Chondrocyte (in vitro differentiated cells): ENCODE measurements around the gene ADARB1. TPM values are rescaled to one million over a fixed set of nuclear protein-coding genes. Genes with fewer than 3 reads are reported as not detected.

ENCODE experiments used
- DNase-seq: peaks from one replicate; pipeline ENCODE4 v3.0.0; 2021; ENCODE audit warnings: mixed read lengths, low spot score
- H3K27ac Mint-ChIP-seq: one replicate; pipeline ENCODE4 v1.8.0; 2021; ENCODE audit warnings: mild to moderate bottlenecking, moderate library complexity, mixed read lengths; ENCODE audit not compliant: unreplicated experiment
- H3K27me3 Mint-ChIP-seq: 2 replicates; pipeline ENCODE4 v1.8.0; 2021; ENCODE audit warnings: low read depth, mixed read lengths
- H3K36me3 Mint-ChIP-seq: 2 replicates; pipeline ENCODE4 v1.8.0; 2021; ENCODE audit warnings: low read depth, mixed read lengths
- H3K4me1 Mint-ChIP-seq: 2 replicates; pipeline ENCODE4 v1.8.0; 2021; ENCODE audit warnings: low read depth, mild to moderate bottlenecking, mixed read lengths
- H3K4me3 Mint-ChIP-seq: one replicate; pipeline ENCODE4 v1.8.0; 2021; ENCODE audit warnings: mild to moderate bottlenecking, moderate library complexity, mixed read lengths; ENCODE audit not compliant: unreplicated experiment
- H3K9me3 Mint-ChIP-seq: 2 replicates; pipeline ENCODE4 v1.8.0; 2021; ENCODE audit warnings: low read depth, mixed read lengths
- CTCF ChIP-seq: fragments of 200-600 bp; sonication (generic); IDR thresholded peaks from 2 replicates; pipeline ENCODE4 v1.5.0; 2021; ENCODE audit warnings: antibody characterized with exemption, mild to moderate bottlenecking, moderate library complexity
- total RNA-seq: library from RNA; stranded (reverse); gene quantifications from 3 replicates; pipeline ENCODE4 v1.2.1, GENCODE V29; 2021

Gene ADARB1
- total RNA-seq, 1 donor from 2014 or later: 92.8 TPM

DNA sequence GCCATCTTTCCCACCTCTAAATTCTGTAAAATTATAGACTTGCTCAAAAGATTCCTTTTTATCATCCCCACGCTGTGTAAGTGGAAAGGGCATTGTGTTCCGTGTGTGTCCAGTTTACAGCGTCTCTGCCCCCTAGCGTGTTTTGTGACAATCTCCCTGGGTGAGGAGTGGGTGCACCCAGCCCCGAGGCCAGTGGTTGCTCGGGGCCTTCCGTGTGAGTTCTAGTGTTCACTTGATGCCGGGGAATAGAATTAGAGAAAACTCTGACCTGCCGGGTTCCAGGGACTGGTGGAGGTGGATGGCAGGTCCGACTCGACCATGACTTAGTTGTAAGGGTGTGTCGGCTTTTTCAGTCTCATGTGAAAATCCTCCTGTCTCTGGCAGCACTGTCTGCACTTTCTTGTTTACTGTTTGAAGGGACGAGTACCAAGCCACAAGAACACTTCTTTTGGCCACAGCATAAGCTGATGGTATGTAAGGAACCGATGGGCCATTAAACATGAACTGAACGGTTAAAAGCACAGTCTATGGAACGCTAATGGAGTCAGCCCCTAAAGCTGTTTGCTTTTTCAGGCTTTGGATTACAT is 151.5 kb downstream of the ADARB1 start:
- no peak overlapping the region for H3K4me3 Mint-ChIP-seq
- H3K4me1 Mint-ChIP-seq: peaks cover 32% of the 10 kb centered on the region
- no peaks in the 10 kb centered on the region for H3K9me3 Mint-ChIP-seq
- DNase-seq: no peak
- H3K36me3 Mint-ChIP-seq: peaks cover 15% of the 10 kb centered on the region
- H3K27ac Mint-ChIP-seq: no peak overlapping the region
- H3K27me3 Mint-ChIP-seq: no peaks in the 10 kb centered on the region
- no peak for TF ChIP-seq CTCF

DNA sequence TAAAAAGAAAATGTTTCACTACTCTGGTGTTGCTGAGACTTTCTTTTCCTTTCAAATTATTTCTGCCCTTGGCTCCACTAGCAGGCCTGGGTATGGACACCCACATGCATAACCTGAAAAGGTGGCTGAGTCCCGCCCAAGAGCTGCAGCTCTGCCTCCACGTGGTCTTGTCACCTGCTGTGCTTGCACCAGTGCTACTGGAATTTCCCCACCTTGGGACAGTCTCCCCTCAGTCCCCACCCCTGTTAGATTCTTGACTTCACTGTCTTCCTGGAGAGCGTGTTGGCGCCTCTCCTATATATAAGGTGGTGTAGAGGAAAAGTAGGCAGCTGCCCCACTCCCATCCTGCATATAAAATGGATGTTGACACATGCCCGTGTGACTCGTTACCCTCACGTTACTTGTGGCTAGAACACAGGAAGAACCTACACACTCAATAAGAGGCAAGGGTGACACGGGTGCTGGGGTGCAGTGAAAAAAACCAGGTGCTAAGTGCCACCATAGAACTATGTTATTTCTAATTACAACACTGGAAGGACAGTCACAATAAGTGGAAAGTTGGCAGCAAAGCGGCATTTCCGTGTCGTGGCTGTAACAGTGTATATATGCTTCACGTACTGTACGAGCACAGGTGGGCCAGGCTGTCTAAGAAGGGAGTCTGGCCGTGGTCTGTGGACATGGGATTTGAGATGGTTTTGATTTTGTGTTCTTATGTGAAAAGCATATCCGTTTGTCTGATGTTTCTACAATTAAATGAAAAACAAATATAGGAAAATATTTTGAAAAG is 152.4 kb downstream of the ADARB1 start:
- no peak for TF ChIP-seq CTCF
- H3K27me3 Mint-ChIP-seq: no peaks in the 10 kb centered on the region
- no peak overlapping the region for H3K27ac Mint-ChIP-seq
- H3K36me3 Mint-ChIP-seq: peaks cover 9% of the 10 kb centered on the region
- peaks cover 32% of the 10 kb centered on the region for H3K4me1 Mint-ChIP-seq
- no peak overlapping the region for H3K4me3 Mint-ChIP-seq
- DNase-seq: peak; percentile 63
- no peaks in the 10 kb centered on the region for H3K9me3 Mint-ChIP-seq

DNA sequence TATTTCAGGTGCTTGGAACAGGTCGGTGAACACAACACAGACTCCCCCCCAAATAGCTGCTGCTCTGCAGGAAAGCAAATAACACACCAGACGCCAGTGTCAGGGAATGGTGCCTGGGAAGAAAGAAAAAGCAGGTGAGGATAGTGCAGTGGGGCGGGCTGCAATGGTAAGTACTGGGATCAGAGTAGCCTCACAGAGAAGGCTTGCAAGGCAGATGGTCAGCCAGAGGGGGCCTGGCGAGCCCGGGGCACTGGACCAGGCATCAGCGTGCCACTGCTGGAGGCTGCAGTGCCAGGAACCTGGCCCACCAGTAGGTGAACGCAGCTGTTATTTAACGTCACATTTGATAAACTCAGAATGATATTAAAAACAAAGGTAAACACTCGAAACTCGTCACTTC is 153.4 kb downstream of the ADARB1 start:
- DNase-seq: peak; percentile 59
- Mint-ChIP-seq H3K27ac (peak overlapping the region; percentile 79), H3K36me3 (peaks cover 5% of the 10 kb centered on the region), H3K9me3 (no peaks in the 10 kb centered on the region), H3K4me3 (no peak overlapping the region), H3K4me1 (peaks cover 32% of the 10 kb centered on the region), H3K27me3 (no peaks in the 10 kb centered on the region)
- peak; percentile 36 for TF ChIP-seq CTCF

DNA sequence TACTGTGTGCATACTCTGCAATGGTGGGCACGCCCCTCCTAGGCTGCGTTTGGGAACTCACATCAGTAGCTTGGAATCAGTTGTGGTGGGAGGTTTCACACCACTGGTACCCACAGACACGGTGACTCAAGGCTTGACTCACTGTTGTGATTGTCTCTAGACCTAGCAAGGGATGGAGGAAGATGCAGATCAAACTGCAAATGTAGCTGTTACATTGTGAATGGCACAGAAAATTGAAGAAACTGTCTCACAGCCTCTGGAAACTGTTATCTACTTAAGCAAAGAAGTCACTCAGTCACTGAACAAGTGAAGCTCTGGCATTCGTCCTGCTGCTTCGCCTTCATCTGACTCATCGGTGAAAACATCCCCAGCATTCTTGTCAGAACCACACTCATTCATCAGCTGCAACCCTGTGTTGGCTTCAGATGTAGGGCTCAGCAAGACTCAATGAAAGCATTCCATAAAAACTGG is 153.8 kb downstream of the ADARB1 start:
- H3K4me3 Mint-ChIP-seq: no peak overlapping the region
- H3K36me3 Mint-ChIP-seq: peaks cover 5% of the 10 kb centered on the region
- H3K27ac Mint-ChIP-seq: peak overlapping the region; percentile 79
- peaks cover 32% of the 10 kb centered on the region for H3K4me1 Mint-ChIP-seq
- H3K27me3 Mint-ChIP-seq: no peaks in the 10 kb centered on the region
- no peak for DNase-seq
- TF ChIP-seq CTCF: no peak
- H3K9me3 Mint-ChIP-seq: no peaks in the 10 kb centered on the region

GRCh38 chr21:45228656-45229240 is 154.4 kb downstream of the ADARB1 start:
- Mint-ChIP-seq H3K4me1 (peaks cover 32% of the 10 kb centered on the region), H3K27ac (peak overlapping the region; percentile 79), H3K36me3 (peaks cover 5% of the 10 kb centered on the region), H3K27me3 (no peaks in the 10 kb centered on the region), H3K4me3 (no peak overlapping the region), H3K9me3 (no peaks in the 10 kb centered on the region)
- DNase-seq: no peak
- TF ChIP-seq CTCF: no peak
